ENCODE data around the gene COL26A1.
"Not testable (repeated sequence)": the region's sequence is repeated elsewhere in the genome, so short reads cannot be mapped to it uniquely, and the experiment has no call there.

Gene COL26A1

DNA sequence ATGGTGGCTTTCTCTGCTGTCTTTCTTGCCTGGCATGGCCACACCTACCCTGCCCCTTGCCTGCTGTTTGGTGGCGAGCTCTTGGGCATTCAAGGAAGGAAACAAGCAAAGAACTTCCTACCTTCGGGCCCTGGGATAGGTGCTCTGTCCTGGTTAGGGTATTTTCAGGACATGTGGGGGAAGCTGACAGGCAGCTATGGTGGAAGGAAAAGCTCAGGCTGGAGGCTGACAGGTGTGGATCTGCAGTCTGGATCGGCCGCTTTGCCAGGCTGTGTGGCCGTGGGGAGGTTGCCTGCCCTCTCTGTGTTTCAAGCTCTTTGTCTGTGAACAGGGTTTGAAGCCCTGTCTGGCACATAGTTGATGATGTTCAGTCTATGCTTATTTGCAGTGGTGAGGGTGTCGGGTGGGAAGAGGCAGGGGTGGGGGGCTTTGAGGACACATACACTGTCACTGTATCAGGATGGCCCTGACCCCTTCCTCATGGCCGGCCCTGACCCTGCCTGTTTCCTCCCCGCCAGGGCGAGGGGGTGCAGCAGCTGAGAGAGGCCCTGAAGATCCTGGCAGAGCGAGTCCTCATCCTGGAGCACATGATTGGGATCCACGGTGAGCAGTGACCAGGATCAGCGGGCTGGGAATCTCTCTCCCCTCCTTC, 192.7 kb downstream of the COL26A1 start:
- no peak for DNase-seq

DNA sequence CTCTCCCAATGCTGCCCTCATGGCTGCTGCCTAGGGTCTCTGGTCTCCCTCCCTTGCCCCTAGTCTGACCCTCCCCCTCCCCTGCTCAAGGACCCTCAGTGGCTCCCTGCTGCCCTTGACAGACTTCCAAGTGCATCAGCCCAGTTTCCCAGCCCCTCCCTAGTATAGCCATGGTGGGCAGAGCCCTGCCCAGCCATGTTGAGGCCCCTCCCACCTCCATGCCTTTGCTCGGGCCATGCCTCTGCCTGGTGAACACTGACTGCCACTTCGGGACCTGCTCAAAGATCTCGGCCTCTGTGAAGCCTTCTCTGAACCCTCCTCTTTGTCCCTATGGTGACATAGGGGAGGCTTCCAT, 193.2 kb downstream of the COL26A1 start:
- DNase-seq: no peak

DNA sequence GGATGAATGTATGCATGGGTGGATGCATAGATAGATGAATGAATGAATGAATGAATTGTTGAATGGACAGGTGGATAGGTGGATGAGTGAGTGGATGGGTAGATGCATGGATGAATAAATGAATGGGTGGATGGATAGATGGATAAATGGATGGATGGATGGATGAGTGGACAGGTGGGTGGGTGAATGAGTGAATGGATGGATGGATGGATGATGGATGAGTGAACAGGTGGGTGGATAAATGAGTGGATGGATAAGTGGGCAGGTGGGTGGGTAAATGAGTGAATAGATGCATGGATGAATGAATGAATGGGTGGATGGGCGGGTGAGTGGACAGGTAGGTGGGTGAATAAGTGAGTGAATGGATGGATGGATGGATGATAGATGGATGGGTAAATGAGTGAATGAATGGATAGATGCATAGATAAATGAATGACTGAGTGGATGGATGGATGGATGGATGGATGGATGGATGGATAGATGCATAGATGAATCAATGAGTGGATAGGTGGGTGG, 193.8 kb downstream of the COL26A1 start:
- DNase-seq: no peak

DNA sequence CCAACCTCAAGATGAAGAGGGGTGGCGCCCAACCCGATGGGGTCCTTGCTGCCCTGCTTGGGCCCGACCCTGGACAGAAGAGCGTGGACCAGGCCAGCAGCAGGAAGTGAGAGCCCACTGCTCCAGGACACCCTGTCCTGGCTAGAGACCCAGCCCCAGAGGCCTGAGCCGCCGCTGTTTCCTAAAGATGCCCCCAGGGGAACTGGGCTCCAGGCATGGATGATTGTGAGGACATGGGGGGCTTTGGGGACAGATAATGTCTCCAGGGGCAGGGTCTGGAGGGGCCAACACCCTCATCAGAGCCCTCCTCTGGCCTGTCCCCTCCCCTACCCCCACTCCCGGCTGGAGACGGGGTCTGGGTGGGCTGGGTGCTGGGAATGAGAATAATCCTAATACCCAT, 194.7 kb downstream of the COL26A1 start:
- no peak for DNase-seq

DNA sequence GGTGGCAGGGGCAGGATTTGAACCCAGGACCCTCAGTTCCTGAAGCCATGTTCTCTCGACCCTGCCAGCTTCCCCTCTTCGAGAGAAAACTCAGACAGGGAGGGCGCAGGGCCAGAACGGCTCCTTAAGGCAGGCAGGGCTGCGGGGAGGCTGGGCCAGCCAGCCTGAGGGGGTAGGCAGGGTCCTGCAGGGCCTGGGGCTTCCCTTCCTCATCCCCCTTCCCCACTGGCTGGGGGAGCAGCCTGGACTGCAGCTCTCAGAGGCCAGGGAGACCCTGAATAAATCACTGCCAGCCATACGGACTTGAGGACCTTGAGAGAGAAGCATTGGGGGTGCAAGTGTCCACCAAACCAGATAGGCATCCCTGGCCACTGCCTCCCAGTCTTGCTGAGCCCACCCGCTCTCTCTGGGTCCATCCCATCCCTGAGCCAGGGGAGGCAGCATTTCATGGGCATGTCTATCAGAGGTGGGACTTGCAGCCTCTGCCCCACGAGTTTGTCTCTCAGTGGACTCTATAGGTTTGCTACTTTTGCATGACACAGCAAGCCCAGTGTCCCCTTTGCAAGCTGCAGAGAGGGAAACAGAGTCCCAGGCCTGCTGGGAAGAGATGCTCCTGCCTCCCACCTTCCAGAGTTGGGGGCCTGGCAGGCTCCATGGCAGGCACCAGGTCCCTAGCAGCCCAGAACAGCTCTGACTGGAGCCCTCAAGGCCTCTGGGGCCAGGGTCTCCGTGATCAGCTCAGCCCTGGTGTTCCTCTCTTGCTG, 195.5 kb downstream of the COL26A1 start:
- no peak for DNase-seq

GRCh38 chr7:101558742-101559325, 196.2 kb downstream of the COL26A1 start:
- no peak for DNase-seq

GRCh38 chr7:101559586-101559985, 196.9 kb downstream of the COL26A1 start:
- no peak for DNase-seq

- DNase-seq: not testable (repeated sequence)
These were observed 197.3 kb downstream of the COL26A1 start for GRCh38 chr7:101560021-101560420.

DNA sequence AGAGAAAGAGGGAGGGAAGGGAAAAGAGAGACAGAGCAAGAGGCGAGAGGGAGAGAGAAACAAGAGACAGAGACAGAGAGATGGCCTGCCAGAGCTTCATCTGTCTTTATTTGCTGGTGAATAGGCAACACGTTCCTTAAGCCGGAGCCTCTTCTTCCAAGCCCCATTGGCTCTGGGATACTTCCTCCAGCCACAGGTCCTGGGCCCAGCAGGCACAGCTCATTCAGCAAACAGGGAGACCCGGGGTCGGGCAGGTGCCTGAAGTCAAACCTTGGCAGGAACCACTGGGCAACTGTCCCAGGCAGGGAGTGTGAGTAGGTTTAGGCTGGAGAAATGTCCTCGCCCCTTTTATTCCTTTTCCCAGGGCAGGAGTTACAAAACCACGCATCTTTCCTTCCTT, 198.2 kb downstream of the COL26A1 start:
- DNase-seq: no peak

DNA sequence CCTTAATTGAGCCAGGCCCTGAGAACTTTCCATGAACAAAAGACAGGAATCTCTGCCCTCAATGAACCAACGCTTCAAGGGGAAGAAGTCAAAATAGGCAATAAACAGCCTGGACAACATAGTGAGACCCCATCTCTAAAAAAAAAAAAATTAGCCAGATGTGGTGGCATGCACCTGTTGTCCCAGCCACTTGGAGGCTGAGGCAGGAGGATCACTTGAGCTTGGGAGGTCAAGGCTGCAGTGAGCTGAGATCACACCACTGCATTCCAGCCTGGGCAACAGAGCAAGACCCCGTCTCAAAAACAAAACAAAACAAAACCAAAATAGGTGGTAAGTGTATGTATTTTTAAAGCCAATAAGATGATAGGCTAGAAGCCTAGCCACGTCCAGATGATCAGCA, 198.6 kb downstream of the COL26A1 start:
- not testable (repeated sequence) for DNase-seq

DNA sequence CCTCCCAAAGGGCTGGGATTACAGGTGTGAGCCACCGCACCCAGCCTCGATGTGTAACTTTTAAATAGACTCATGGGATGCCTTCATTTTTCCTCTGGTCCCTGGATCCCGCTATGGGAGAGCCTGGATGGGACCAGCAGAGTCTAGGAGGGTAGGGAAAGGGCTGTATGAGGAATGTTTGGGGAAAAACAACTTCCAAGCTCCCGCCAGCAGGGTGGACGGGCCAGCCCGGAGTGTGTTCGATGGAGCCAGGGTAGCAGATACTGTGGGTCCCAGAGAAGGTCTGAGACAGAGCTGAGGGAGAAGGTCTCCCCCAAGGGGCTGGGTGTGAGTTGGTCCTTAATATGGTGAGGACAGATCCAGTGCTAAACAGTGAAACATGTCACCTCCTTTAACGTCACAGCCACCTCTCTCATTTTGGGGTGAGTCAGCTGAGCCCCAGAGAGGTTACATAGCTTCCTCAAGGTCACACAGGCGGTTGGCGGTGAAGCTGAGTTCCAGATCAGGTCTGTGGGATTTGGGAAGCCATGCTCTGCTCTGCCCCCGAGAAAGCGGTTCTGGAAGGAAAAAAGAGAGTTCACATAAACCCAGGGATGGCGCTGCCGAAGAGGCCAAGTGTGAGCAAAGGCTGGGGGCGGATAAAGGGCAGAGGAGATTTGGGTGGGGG, 200.0 kb downstream of the COL26A1 start:
- DNase-seq: no peak

DNA sequence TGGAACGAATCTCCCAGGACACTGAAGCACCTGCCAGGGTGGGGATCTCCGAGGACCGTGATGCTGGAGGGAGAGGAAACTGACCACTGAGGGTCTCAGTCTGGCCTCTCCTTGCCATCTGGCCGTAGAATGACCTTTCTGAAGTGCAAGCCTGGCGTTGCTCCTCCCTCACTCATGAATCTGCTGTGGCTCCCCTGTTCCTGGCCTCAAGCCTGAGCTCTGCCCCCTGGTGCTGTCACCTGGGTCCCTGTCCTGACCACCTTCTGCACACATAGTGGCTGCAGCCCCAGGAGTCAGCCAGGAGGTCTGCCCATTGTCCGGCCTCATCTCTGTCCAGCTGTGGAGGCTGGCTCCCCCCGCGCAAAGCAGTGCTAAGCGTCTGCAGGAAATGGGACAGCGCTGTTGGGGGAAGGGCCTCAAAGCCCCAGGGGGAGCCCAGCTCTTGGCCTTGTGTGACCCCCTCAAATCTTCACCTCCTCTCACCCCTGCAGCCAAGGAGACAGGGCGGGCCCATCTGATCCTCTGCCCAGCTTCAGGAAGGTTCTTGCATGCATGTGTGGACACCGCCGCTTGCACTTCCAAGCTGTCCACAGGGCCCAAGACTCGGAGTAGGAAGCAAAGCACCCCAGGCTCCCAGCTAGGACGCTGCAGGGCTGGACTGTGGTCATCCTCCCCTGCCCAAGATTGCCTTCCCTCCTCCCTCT, 200.7 kb downstream of the COL26A1 start:
- no peak for DNase-seq

GRCh38 chr7:101563943-101564777, 201.5 kb downstream of the COL26A1 start:
- DNase-seq: no peak

DNA sequence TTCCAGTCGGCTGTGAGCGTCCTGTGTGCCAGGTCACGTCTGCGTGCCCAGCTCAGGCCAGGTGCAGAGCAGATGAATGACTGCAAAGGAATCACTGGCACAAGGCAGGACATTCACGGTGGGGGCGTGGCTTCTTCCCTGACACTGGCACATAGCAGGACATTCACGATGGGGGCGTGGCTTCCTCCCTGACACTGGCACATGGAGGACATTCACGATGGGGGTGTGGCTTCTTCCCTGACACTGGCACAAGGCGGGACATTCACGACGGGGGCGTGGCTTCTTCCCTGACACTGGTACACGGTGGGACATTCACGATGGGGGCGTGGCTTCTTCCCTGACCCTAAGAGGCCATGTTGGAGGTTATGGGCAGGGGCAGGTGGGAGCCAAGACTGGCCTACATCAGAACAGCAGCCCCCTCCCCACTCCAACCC, 202.1 kb downstream of the COL26A1 start:
- DNase-seq: no peak

GRCh38 chr7:101565601-101566209, 203.0 kb downstream of the COL26A1 start:
- DNase-seq: no peak

- no peak for DNase-seq
These were observed 204.6 kb downstream of the COL26A1 start for GRCh38 chr7:101567230-101567629.

DNA sequence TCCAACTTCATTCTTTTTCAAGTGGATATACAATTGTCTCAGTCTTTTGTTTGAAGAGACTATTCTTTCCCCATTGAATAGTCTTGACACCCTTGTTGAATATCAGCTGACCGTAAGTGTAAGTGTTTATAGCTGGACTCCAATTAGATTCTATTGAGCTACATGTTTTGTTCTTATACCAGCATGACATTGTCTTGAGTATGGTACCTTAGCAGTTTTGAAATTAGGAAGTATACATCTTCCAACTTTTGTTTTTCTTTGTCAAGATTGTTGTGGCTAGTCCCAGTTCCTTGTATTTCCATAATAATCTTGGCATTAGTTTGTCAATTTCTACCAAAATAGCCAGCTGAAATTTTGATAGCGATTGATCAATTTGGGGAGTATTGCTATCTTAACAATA, 209.5 kb downstream of the COL26A1 start:
- no peak for DNase-seq

- DNase-seq: no peak
These were observed 212.5 kb downstream of the COL26A1 start for GRCh38 chr7:101575168-101575567.

- DNase-seq: no peak
These were observed 213.0 kb downstream of the COL26A1 start for GRCh38 chr7:101575721-101576120.

DNA sequence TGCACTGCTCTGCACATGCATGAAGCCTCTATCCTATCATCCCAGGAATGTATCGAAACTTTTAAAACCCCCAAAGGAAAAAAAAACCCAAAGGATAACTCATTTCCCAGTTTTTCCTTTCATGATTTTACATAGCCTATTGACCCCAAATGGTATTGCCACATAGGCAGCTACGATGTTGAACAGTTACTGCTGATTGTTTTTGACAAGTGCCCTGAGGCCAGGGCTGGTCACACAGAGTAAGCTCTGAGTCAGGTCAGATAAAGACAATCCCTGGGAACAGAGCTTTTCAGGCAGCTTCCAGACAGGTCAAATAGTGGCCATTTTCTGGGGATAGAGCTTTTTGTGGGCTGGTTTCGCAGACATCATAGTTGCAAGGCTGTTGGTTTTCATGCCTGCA, 214.3 kb downstream of the COL26A1 start:
- DNase-seq: no peak

- DNase-seq: no peak
These were observed 215.9 kb downstream of the COL26A1 start for GRCh38 chr7:101578552-101578951.
